HUES48 (cell line): ENCODE results near the gene CD300A.

Source experiments
- H3K27ac ChIP-seq: one replicate; pipeline ENCODE4 v1.7.0; 2013; ENCODE audit warnings: low read depth, low read length, inconsistent platforms
- H3K27me3 ChIP-seq: 2 replicates; pipeline ENCODE4 v1.6.1; 2013; ENCODE audit warnings: mild to moderate bottlenecking, low read length; ENCODE audit not compliant: control insufficient read depth, insufficient read depth
- H3K36me3 ChIP-seq: 2 replicates; pipeline ENCODE4 v1.6.1; 2013; ENCODE audit warnings: low read length; ENCODE audit not compliant: control insufficient read depth, insufficient read depth
- H3K4me1 ChIP-seq: 2 replicates; pipeline ENCODE4 v1.6.1; 2013; ENCODE audit warnings: mild to moderate bottlenecking, low read length; ENCODE audit not compliant: control insufficient read depth, insufficient read depth
- H3K4me3 ChIP-seq: 2 replicates; pipeline ENCODE4 v1.5.1; 2013; ENCODE audit warnings: mild to moderate bottlenecking, low read depth, low read length
- H3K9ac ChIP-seq: 2 replicates; pipeline ENCODE4 v1.6.1; 2013; ENCODE audit warnings: mild to moderate bottlenecking, low read depth, low read length, moderate library complexity
- H3K9me3 ChIP-seq: 2 replicates; pipeline ENCODE4 v1.6.1; 2013; ENCODE audit warnings: low read length; ENCODE audit not compliant: control insufficient read depth, insufficient read depth

CD300A gene

GRCh38 chr17:74450231-74450630 lies 16.2 kb upstream of the CD300A start:
- Histone ChIP-seq H3K9me3 (no peaks in the 10 kb centered on the region), H3K27ac (no peak overlapping the region), H3K9ac (no peak overlapping the region), H3K27me3 (peaks cover 20% of the 10 kb centered on the region), H3K36me3 (no peaks in the 10 kb centered on the region), H3K4me3 (no peak overlapping the region), H3K4me1 (peaks cover 28% of the 10 kb centered on the region)

- peaks cover 20% of the 10 kb centered on the region for H3K27me3 ChIP-seq
- H3K36me3 ChIP-seq: no peaks in the 10 kb centered on the region
- H3K4me1 ChIP-seq: peaks cover 28% of the 10 kb centered on the region
- no peak overlapping the region for H3K4me3 ChIP-seq
- H3K27ac ChIP-seq: no peak overlapping the region
- no peaks in the 10 kb centered on the region for H3K9me3 ChIP-seq
- H3K9ac ChIP-seq: no peak overlapping the region
Observed at GRCh38 chr17:74450925-74451403, 15.5 kb upstream of the CD300A start.

GRCh38 chr17:74451557-74451956 lies 14.9 kb upstream of the CD300A start:
- Histone ChIP-seq H3K27me3 (peaks cover 20% of the 10 kb centered on the region), H3K9me3 (no peaks in the 10 kb centered on the region), H3K4me1 (peaks cover 28% of the 10 kb centered on the region), H3K9ac (no peak overlapping the region), H3K4me3 (no peak overlapping the region), H3K27ac (no peak overlapping the region), H3K36me3 (no peaks in the 10 kb centered on the region)

- peaks cover 28% of the 10 kb centered on the region for H3K4me1 ChIP-seq
- H3K27ac ChIP-seq: no peak overlapping the region
- no peaks in the 10 kb centered on the region for H3K36me3 ChIP-seq
- H3K4me3 ChIP-seq: no peak overlapping the region
- H3K27me3 ChIP-seq: peaks cover 20% of the 10 kb centered on the region
- H3K9ac ChIP-seq: no peak overlapping the region
- H3K9me3 ChIP-seq: no peaks in the 10 kb centered on the region
Observed at GRCh38 chr17:74452033-74452840, 14.2 kb upstream of the CD300A start.

GRCh38 chr17:74452841-74453661 lies 13.4 kb upstream of the CD300A start:
- Histone ChIP-seq H3K9me3 (no peaks in the 10 kb centered on the region), H3K4me3 (peak overlapping the region; percentile 57), H3K4me1 (peaks cover 28% of the 10 kb centered on the region), H3K27ac (no peak overlapping the region), H3K27me3 (peaks cover 20% of the 10 kb centered on the region), H3K36me3 (no peaks in the 10 kb centered on the region), H3K9ac (no peak overlapping the region)

GRCh38 chr17:74453665-74454196 lies 12.7 kb upstream of the CD300A start:
- Histone ChIP-seq H3K4me3 (peak overlapping the region; percentile 57), H3K9ac (no peak overlapping the region), H3K9me3 (no peaks in the 10 kb centered on the region), H3K36me3 (no peaks in the 10 kb centered on the region), H3K27ac (no peak overlapping the region), H3K4me1 (peaks cover 28% of the 10 kb centered on the region), H3K27me3 (peaks cover 20% of the 10 kb centered on the region)

- H3K4me1 ChIP-seq: peaks cover 28% of the 10 kb centered on the region
- no peaks in the 10 kb centered on the region for H3K36me3 ChIP-seq
- no peaks in the 10 kb centered on the region for H3K9me3 ChIP-seq
- H3K4me3 ChIP-seq: peak overlapping the region; percentile 63
- 0 out of 2 replicates have a peak overlapping the region, but pooled peaks have one; percentile 37 for H3K9ac ChIP-seq
- H3K27ac ChIP-seq: peak overlapping the region; percentile 62
- peaks cover 20% of the 10 kb centered on the region for H3K27me3 ChIP-seq
Observed at GRCh38 chr17:74454197-74455024, 12.0 kb upstream of the CD300A start.

DNA sequence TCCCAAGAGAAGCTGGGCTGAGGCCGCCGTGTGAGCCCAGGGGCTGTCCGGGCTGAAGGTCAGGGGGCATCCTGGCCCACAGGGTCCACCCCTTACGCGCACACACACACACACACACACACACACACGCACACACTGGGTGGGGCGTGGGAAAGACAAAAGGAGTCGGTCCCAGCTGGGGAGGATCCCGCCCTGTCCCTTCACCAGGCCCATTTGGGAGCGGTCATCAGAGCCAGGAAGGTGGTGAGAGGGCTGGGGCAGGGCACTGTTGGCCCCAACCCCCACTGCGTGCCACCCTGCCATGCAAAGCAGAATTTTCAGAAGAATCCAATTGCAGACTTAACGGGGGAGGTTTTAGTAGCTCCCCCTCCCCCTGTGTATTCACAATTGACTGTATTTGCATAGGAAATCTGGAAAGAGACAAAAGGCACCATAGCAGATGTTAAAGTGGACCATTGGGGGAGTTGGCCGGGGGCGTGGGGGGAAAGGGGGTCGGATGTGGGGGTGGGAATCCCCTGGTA lies 11.3 kb upstream of the CD300A start:
- Histone ChIP-seq H3K27ac (peak overlapping the region; percentile 62), H3K4me3 (no peak overlapping the region), H3K9ac (no peak overlapping the region), H3K9me3 (no peaks in the 10 kb centered on the region), H3K4me1 (peaks cover 28% of the 10 kb centered on the region), H3K27me3 (peaks cover 20% of the 10 kb centered on the region), H3K36me3 (no peaks in the 10 kb centered on the region)

DNA sequence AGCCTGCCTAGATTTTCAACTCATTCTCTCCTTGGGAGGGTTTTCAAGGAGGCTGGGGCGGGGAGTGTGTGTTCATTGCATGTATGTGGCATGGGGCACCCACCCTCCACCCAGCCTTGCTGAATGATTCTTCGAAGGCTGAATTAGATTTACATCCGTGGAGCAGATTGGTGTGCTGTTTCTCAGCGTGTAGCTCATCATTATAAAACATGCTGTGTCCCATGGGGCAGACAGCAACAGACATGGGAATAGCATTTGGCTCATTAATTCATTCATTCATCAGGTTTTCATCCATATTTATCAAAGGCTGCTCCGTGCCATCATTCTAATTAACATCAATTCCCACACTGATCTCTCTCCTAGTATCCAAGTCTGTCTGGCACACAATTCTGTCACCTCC lies 10.6 kb upstream of the CD300A start:
- no peaks in the 10 kb centered on the region for H3K9me3 ChIP-seq
- H3K9ac ChIP-seq: no peak overlapping the region
- H3K4me3 ChIP-seq: no peak overlapping the region
- peaks cover 28% of the 10 kb centered on the region for H3K4me1 ChIP-seq
- peaks cover 20% of the 10 kb centered on the region for H3K27me3 ChIP-seq
- H3K27ac ChIP-seq: no peak overlapping the region
- no peaks in the 10 kb centered on the region for H3K36me3 ChIP-seq

DNA sequence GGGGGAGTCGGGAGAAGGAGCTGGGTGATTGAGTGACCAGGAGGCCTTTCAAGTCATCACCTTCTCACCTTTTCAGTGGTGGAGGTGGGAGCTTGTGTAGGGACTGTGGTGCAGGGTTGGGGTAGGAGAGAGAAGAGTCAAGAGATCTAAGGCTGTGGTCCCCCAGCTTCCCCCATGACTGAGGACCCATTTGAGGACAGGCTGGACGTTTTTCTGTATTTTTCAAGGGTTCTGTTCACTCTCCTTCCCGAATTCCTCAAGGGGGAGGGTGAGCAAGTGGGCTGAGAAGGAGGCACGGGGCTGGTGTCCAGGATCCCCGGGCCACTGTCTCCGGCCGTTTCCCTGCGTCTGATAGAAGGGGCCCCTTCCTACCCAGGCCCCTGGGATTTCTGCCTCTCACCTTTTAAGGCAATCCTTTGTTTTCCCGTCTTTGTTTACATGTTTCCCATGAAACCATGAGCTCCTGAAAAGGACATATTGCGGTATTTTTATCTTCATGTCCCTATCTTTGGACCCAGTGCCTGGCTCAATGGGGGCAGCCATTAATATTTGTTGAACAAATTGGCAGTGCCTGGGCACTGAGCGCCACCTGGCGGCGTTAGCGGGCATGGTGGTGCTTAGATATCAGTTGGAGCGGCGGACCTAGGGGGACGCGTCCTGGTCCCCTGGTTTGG lies 9.2 kb upstream of the CD300A start:
- peaks cover 14% of the 10 kb centered on the region for H3K27me3 ChIP-seq
- H3K27ac ChIP-seq: no peak overlapping the region
- no peak overlapping the region for H3K4me3 ChIP-seq
- peaks cover 22% of the 10 kb centered on the region for H3K4me1 ChIP-seq
- no peaks in the 10 kb centered on the region for H3K9me3 ChIP-seq
- no peak overlapping the region for H3K9ac ChIP-seq
- H3K36me3 ChIP-seq: no peaks in the 10 kb centered on the region
